ENCODE data around the gene PLXDC2.

- TF ChIP-seq, protein P1, sequence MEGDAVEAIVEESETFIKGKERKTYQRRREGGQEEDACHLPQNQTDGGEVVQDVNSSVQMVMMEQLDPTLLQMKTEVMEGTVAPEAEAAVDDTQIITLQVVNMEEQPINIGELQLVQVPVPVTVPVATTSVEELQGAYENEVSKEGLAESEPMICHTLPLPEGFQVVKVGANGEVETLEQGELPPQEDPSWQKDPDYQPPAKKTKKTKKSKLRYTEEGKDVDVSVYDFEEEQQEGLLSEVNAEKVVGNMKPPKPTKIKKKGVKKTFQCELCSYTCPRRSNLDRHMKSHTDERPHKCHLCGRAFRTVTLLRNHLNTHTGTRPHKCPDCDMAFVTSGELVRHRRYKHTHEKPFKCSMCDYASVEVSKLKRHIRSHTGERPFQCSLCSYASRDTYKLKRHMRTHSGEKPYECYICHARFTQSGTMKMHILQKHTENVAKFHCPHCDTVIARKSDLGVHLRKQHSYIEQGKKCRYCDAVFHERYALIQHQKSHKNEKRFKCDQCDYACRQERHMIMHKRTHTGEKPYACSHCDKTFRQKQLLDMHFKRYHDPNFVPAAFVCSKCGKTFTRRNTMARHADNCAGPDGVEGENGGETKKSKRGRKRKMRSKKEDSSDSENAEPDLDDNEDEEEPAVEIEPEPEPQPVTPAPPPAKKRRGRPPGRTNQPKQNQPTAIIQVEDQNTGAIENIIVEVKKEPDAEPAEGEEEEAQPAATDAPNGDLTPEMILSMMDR (IDR thresholded peaks at IDR 0.05 in 2 of 3, conservative IDR thresholded peaks at IDR 0.05 in 1 of 3; ENCODE audit: borderline replicate concordance in 1 of 3, insufficient read depth in 1 of 3, low read depth in 2 of 3, low read length in 2 of 3) = no peak
- TF ChIP-seq SIN3A (IDR thresholded peaks at IDR 0.05; ENCODE audit: low read depth) = no peak
- no peak for TF ChIP-seq EZH2 (IDR thresholded peaks at IDR 0.05)
- TF ChIP-seq JUND (IDR thresholded peaks at IDR 0.05) = no peak
- no peak for TF ChIP-seq POLR2A (IDR thresholded peaks at IDR 0.05; ENCODE audit: borderline replicate concordance, extremely low read depth, insufficient read depth, insufficient read length)
- no peak for TF ChIP-seq EGR1 (IDR thresholded peaks at IDR 0.05; ENCODE audit: low read depth)
- TF ChIP-seq, protein P2, sequence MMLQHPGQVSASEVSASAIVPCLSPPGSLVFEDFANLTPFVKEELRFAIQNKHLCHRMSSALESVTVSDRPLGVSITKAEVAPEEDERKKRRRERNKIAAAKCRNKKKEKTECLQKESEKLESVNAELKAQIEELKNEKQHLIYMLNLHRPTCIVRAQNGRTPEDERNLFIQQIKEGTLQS (IDR thresholded peaks at IDR 0.05) = no peak
- no peak for TF ChIP-seq MAX (IDR thresholded peaks at IDR 0.05)
- no peak for TF ChIP-seq EZH2phosphoT487 (IDR thresholded peaks at IDR 0.05; ENCODE audit: borderline replicate concordance)
- no peak for TF ChIP-seq POLR2AphosphoS5 (IDR thresholded peaks at IDR 0.05; ENCODE audit: low read depth, low read length)
Measured at GRCh38 chr10:19795684-19796083, 20.5 kb upstream of the PLXDC2 start.

All from HCT116 (cell line).